DND-41 (cell line): Measurements from ENCODE around the gene DCLK3.

Experiments used
- ATAC-seq: fragments of 200-7000 bp; cut with Tn5 transposase; 3 replicates; pipeline ENCODE4 v1.9.1; 2021; ENCODE audit warnings: low read depth; ENCODE audit not compliant: insufficient read depth
- DNase-seq: peaks from one replicate; pipeline ENCODE4 v3.0.0-alpha.2; 2020
- H2AFZ ChIP-seq: 2 replicates; pipeline ENCODE4 v1.6.0; 2012; ENCODE audit warnings: low read depth, low read length
- H3K27ac ChIP-seq: 2 replicates; pipeline ENCODE4 v1.5.1; 2012; ENCODE audit warnings: low read length, inconsistent platforms
- H3K27me3 ChIP-seq: fragments of 200-600 bp; sonication (generic); 2 replicates; pipeline ENCODE4 v1.6.0; 2012; ENCODE audit warnings: low read length, mild to moderate bottlenecking, inconsistent platforms; ENCODE audit not compliant: insufficient read depth, poor library complexity
- H3K36me3 ChIP-seq: 2 replicates; pipeline ENCODE4 v1.5.1; 2012; ENCODE audit warnings: low read length, inconsistent platforms; ENCODE audit not compliant: insufficient read depth
- H3K4me1 ChIP-seq: 2 replicates; pipeline ENCODE4 v1.5.1; 2012; ENCODE audit warnings: mild to moderate bottlenecking, low read length; ENCODE audit not compliant: insufficient read depth
- H3K4me2 ChIP-seq: 2 replicates; pipeline ENCODE4 v1.6.0; 2012; ENCODE audit warnings: mild to moderate bottlenecking, moderate library complexity, low read length, inconsistent platforms; ENCODE audit not compliant: insufficient read depth
- H3K4me3 ChIP-seq, 2 experiments: fragments of 200-600 bp in 1 of 2; shearing (Covaris generic) in 1 of 2; 2 replicates each; pipeline ENCODE4 v1.5.1; 2012 to 2016; ENCODE audit warnings: inconsistent platforms in 2 of 2, low read length in 2 of 2, mild to moderate bottlenecking in 2 of 2, low read depth in 1 of 2, moderate library complexity in 1 of 2
- H3K79me2 ChIP-seq: 2 replicates; pipeline ENCODE4 v1.6.0; 2012; ENCODE audit warnings: low read length, inconsistent platforms; ENCODE audit not compliant: insufficient read depth
- H3K9ac ChIP-seq: 2 replicates; pipeline ENCODE4 v1.6.0; 2012; ENCODE audit warnings: low read depth, mild to moderate bottlenecking, inconsistent platforms, low read length, moderate library complexity
- H3K9me3 ChIP-seq: 2 replicates; pipeline ENCODE4 v1.5.1; 2012; ENCODE audit warnings: low read length, moderate library complexity, mild to moderate bottlenecking, inconsistent platforms; ENCODE audit not compliant: insufficient read depth, severe bottlenecking
- H4K20me1 ChIP-seq: 2 replicates; pipeline ENCODE4 v1.6.0; 2012; ENCODE audit warnings: low read length; ENCODE audit not compliant: insufficient read depth
- CTCF ChIP-seq: IDR thresholded peaks from 2 replicates; pipeline ENCODE4 v1.5.1; 2012; ENCODE audit warnings: borderline replicate concordance, low read length, moderate library complexity, mild to moderate bottlenecking; ENCODE audit not compliant: poor library complexity, severe bottlenecking; ENCODE audit errors: extremely low read depth
- EZH2 ChIP-seq: IDR thresholded peaks from 3 replicates; pipeline ENCODE4 v1.6.1; 2012; ENCODE audit warnings: borderline replicate concordance, low read depth, mild to moderate bottlenecking, moderate library complexity, low read length, inconsistent platforms; ENCODE audit not compliant: severe bottlenecking

Gene DCLK3

DNA sequence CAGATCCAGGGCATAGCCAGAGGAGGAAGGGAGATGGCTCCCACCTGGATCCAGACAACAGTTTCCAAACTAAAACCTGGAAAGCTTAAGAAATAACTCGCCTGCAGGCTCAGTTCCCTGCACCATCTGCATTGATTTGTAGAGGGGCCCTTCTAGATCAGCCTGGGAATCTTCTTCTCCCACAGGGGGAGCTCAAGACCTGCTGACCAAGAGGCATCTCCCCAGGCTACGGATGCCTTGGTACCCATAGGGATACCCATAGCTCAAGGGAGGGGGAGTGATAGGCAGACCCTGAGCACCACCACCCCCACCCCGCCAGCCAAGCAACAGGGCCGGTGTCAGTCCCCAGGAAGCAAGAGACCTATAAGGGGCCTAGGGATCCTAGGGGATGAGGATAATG is 28.0 kb upstream of the DCLK3 start:
- peak; percentile 79 for ATAC-seq
- H3K9me3 ChIP-seq, result no peaks in the 10 kb centered on the region
- no peaks in the 10 kb centered on the region for H3K36me3 ChIP-seq
- DNase-seq, result peak; percentile 37
- no peak overlapping the region for H3K27ac ChIP-seq
- no peak overlapping the region for H3K4me3 ChIP-seq
- no peaks in the 10 kb centered on the region for H3K79me2 ChIP-seq
- no peaks in the 10 kb centered on the region for H3K4me1 ChIP-seq
- TF ChIP-seq CTCF (peak; percentile 51), EZH2 (no peak)
- no peak overlapping the region for H2AFZ ChIP-seq
- no peaks in the 10 kb centered on the region for H3K27me3 ChIP-seq
- H3K4me2 ChIP-seq, result no peak overlapping the region
- no peaks in the 10 kb centered on the region for H4K20me1 ChIP-seq
- H3K9ac ChIP-seq, result no peak overlapping the region

DNA sequence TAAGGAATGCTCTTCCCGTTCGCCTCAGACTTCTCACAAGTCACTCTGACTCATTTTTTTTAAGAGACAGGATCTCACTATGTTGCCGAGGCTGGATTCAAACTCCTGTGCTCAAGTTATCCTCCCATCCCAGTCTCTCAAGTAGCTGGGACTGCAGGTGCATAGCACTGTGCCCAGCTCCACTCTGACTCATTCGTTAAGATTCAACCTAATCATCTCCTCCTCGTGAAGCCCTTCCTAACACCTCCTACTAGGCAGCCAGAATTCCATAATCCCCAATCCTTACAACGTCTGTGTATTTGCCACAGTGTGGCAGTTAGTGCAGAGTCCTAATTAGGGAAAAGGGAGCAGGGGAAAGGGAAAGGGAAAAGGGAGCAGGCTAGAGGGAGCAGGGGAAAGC is 26.4 kb upstream of the DCLK3 start:
- H3K4me3 ChIP-seq, result no peak overlapping the region
- no peak overlapping the region for H3K9ac ChIP-seq
- H3K36me3 ChIP-seq, result no peaks in the 10 kb centered on the region
- no peaks in the 10 kb centered on the region for H3K9me3 ChIP-seq
- no peak overlapping the region for H3K27ac ChIP-seq
- H3K27me3 ChIP-seq, result no peaks in the 10 kb centered on the region
- no peak for ATAC-seq
- H3K4me1 ChIP-seq, result no peaks in the 10 kb centered on the region
- no peak overlapping the region for H3K4me2 ChIP-seq
- H2AFZ ChIP-seq, result no peak overlapping the region
- no peak for TF ChIP-seq CTCF
- no peak for TF ChIP-seq EZH2
- DNase-seq, result no peak
- no peaks in the 10 kb centered on the region for H3K79me2 ChIP-seq
- H4K20me1 ChIP-seq, result no peaks in the 10 kb centered on the region

GRCh38 chr3:36786921-36787890 is 22.9 kb upstream of the DCLK3 start:
- TF ChIP-seq CTCF (no peak), EZH2 (no peak)
- ATAC-seq (peak; percentile 61; the same call in 2 of the 3 replicates), DNase-seq (no peak)
- no peak overlapping the region for H3K4me2 ChIP-seq
- H3K27ac ChIP-seq, result no peak overlapping the region
- no peaks in the 10 kb centered on the region for H3K79me2 ChIP-seq
- H4K20me1 ChIP-seq, result no peaks in the 10 kb centered on the region
- no peaks in the 10 kb centered on the region for H3K36me3 ChIP-seq
- H3K9ac ChIP-seq, result no peak overlapping the region
- H3K9me3 ChIP-seq, result no peaks in the 10 kb centered on the region
- no peak overlapping the region for H3K4me3 ChIP-seq
- H3K4me1 ChIP-seq, result no peaks in the 10 kb centered on the region
- no peaks in the 10 kb centered on the region for H3K27me3 ChIP-seq
- H2AFZ ChIP-seq, result no peak overlapping the region
